NCI-H1105 (cell line): ENCODE measurements around the gene BARHL2.

Experiments
- DNase-seq: peaks from one replicate; lab custom pipeline; 2025; lab: John Stamatoyannopoulos, UW

The BARHL2 gene

DNA sequence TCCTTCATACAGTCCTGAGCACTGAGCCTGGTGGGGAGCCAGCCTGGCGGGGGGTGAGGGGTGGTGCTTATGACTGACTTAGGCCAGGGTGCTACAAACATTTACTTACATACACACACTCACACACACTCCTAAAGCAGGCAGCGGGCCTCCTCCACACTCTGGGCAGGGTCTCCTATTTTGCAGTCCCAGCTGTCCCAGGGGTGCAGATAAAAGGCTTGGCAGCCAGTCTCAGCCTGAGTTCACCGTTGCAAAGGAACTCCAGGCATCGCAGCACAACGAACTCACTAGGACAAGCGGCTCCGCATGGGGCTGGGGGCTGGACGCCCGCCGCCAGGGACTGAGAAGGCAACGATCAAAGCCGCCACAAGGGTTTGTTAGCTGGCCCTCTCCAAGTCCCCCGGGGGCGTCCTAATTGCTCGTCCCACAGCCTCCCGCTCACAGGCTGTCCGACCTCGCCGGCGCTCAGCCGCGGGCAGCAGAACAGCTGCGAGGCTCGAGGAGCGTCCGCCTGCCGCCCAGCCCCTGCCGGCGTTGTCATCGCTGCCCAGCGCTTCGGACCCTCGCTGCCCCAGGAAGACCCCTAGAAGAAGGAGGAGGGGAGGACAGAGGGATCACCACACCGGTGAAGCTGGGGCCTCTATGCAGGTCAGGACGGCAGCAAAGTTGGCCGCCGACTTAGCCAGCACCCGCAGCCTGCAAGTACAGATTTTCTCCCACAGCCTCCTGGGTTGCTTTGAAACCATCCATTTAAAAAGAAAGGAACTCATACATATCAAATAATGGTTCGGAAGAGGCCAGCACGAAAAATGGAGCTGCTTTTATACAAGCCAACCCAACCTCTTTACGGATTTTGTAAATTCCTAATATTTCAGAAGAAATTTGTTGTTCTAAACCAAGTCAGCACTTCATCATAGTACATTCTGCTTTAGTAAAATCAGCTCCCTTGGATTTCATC, 6.2 kb downstream of the BARHL2 start:
- DNase-seq: no peak

DNA sequence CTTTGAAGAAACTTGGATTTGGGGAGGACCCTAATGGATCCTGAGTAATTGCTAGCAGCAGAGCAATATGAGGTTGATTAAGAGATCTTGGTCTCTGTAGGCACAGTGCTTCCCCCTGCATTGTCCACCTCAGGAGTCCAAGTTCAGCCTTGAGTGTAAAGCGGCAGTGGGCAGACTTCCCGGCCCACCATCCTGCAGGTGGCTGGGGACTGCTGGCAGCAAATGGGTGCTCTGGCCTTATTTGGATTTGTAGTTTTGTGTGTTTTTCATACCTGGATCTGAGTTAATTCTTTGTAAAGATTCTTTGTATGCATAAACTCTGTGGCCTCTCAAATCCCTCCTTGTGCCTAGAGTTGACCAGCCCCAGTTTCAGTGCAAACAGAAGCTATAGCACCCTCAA, 7.6 kb downstream of the BARHL2 start:
- no peak for DNase-seq

DNA sequence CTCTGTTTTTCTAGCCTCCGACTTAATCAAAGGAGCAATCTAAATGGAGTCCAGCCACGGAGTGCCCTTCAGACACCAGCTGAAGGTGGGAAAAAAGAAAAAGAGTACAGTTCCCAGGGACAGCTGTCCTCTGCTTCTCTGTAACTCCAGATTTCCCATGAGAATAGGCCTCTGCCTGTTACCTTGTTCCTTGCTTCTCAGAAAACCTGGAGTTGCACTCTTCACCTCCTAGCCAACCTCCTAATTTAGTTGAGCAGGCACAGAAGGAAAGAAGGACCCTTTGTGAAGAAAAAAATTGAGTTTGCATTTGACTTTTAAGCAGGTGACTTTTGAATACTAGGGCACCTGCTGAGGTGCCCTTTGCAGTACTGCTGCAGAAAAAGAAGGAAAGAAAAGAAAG, 8.3 kb downstream of the BARHL2 start:
- no peak for DNase-seq

- DNase-seq: peak; percentile 8
These were observed 8.8 kb downstream of the BARHL2 start for GRCh38 chr1:90708236-90708786.

DNA sequence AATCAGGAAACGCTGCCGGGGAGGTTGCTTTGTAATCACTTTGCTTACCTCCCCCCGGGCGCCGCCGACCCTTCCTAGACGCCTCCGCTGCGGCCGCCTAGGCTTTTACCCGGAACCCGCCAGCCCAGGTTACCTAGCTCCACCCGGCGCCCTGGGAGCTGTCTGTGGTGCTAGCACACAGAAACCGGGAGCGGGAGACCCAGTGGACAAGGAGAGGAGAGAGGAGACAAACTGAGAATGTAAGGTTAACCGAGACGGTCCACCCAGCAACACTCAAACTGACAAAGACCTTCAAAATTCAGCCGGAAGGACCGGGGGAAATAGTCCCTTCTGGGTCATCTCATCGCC, 9.8 kb downstream of the BARHL2 start:
- DNase-seq: no peak

DNA sequence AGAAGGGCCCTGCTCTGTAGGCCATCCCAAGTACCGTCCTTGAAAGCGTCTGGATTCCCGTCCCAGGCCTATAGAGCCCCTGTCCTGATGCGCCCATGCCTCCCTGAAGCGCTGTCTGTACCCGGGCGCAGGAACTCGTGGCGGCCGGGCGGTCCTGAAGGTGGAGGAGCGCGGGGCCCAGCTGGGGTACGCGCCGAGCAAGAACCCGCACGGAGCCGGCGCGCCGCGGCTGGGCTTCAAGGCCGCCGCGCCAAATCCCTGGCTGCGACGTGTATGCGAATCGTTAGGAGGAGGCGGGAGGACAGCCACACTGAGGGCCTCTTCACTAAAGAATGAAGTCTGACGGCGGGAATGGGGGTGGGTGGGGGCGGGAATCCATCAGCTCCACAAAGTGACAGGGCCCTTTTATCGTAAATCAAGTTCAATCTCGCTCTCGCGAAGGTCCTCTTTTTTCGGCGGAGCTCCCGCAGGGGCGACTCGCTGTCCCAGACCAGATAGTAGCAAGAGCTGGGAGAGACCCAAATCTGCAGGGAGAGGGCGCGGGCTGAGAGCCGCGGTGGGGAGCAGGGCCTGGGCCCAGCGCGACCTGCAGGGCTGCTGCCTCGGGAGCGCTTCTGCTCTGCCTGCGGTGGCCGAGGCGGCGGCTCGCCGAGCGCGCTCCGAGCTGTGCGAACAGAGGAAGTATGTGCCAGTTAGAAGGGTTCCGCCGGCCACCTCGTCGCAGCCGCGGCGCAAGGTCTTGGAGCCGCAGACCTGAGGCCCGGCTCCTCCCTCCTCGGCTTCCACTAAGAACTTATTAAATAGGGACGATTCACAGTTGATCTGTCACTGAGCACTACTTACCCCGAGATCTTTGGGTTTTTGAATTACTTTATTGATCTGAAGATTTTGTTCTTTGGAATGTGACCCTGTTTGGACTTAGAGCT, 10.4 kb downstream of the BARHL2 start:
- peak; percentile 32 for DNase-seq

DNA sequence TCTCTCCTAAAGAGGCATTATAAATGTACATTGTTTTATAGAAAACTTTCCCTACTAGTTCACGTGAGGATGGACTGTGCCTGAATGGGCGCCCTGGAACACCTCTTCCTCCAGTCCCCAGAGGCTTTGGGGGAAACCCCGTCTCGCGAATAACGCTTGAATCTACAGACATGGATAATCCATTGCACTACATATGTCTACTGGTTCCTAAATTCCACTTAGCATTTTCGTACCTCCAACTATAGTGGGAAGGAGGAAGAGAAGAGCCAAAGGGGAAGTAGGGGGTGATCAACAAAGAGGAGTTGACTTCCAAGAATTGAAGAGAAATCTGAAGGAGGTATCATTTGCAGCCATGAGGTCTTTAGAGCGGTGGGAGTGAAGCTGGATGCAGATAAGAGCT, 11.1 kb downstream of the BARHL2 start:
- DNase-seq: no peak

- no peak for DNase-seq
These were observed 12.3 kb downstream of the BARHL2 start for GRCh38 chr1:90704817-90705216.

DNA sequence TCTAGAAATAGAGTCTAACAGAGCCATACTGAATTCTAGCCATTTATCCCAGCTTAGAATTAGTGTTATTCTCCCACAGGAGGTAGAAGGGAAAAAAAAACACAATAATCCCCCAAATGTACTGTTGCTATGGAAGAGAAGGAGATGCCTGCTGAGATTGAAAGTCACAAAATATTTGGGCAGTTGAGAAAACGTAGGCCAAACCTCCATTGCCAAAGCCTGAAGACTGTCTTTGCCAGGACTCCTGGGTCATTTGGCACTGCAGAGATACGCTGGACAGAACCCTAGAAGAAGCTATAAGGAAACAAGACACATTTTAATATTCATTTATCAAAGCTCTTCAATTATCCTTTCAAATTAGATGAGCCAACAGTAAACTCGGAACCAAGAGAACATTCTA, 22.3 kb downstream of the BARHL2 start:
- DNase-seq: no peak

- DNase-seq: no peak
These were observed 29.4 kb downstream of the BARHL2 start for GRCh38 chr1:90687747-90688146.

DNA sequence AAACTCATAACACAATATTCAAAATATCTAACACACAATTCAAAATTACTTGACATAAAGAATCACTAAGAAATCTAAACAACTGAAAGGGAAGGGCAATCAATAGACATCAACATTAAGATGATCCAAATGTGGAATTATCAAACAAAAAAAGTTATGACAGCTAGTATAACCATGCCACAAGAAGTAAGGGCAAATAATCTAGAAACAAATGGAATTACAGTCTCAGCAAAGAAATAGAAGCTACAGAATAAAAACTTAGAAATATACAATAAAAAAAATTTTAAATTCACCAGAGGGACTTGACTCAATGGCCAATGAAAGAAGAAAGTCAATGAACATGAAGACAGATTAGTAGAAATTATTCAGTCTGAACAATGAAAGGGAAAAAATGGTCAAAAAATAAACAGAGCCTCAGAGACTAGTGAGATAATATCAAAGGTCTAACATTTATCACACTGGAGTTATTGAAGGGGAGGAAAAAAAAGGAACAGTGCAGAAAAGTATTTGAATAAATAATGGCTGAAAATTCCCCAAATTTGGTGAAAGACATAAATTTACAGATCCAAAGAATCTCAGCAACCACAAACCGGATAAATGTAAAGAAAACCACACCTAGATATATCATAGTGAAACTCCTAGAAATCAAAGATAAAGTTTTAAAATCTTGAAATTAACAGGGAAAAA, 41.8 kb downstream of the BARHL2 start:
- no peak for DNase-seq

- DNase-seq: no peak
These were observed 45.4 kb downstream of the BARHL2 start for GRCh38 chr1:90671741-90672140.

GRCh38 chr1:90671251-90671650, 45.9 kb downstream of the BARHL2 start:
- no peak for DNase-seq
